GM18907 (cell line): ENCODE data around the gene RPS25.
"Not testable (repeated sequence)": the region's sequence is repeated elsewhere in the genome, so short reads cannot be mapped to it uniquely, and the experiment has no call there.

Experiments
- ATAC-seq: cut with Tn5 transposase; IDR thresholded peaks from one replicate; pipeline ENCODE4 v1.9.1; 2021; ENCODE audit warnings: mild to moderate bottlenecking, moderate library complexity; ENCODE audit not compliant: unreplicated experiment

RPS25 gene

GRCh38 chr11:119018074-119018938, at the start of gene RPS25, which contains the start of gene TRAPPC4:
RPS25 (minus strand) TSS chr11:119018343; CDS start chr11:119018284, 59 bp downstream.
TRAPPC4 (plus strand) TSS chr11:119018766; CDS start chr11:119018796, 30 bp downstream.
- peak; percentile 82 for ATAC-seq

- peak; percentile 91 for ATAC-seq
These were observed 49.5 kb upstream of the RPS25 start, which contains the start of gene VPS11 for GRCh38 chr11:119067371-119068222. VPS11 (plus strand) TSS chr11:119067818; CDS start chr11:119067824, 6 bp downstream.

GRCh38 chr11:119065369-119065768, 47.2 kb upstream of the RPS25 start:
- no peak for ATAC-seq

GRCh38 chr11:119062779-119063178, 44.6 kb upstream of the RPS25 start:
- no peak for ATAC-seq

GRCh38 chr11:119061256-119061655, 43.1 kb upstream of the RPS25 start:
- no peak for ATAC-seq

- ATAC-seq, result not testable (repeated sequence)
These were observed 41.0 kb upstream of the RPS25 start for GRCh38 chr11:119059128-119059527.

- ATAC-seq, result peak; percentile 87
These were observed 39.0 kb upstream of the RPS25 start, which contains the start of gene HYOU1 for GRCh38 chr11:119057000-119057769. HYOU1 (minus strand) TSS chr11:119057205; CDS start chr11:119056160, 1,045 bp downstream.

GRCh38 chr11:119056421-119056999, 38.4 kb upstream of the RPS25 start:
- ATAC-seq, result peak; percentile 22

GRCh38 chr11:119055901-119056300, 37.8 kb upstream of the RPS25 start:
- no peak for ATAC-seq

GRCh38 chr11:119054418-119054817, 36.3 kb upstream of the RPS25 start:
- no peak for ATAC-seq

GRCh38 chr11:119052163-119052814, 34.1 kb upstream of the RPS25 start:
- no peak for ATAC-seq

- peak; percentile 53 for ATAC-seq
These were observed 33.5 kb upstream of the RPS25 start for GRCh38 chr11:119051440-119052162.

GRCh38 chr11:119049081-119049480, 30.9 kb upstream of the RPS25 start:
- ATAC-seq, result no peak

- no peak for ATAC-seq
These were observed 30.5 kb upstream of the RPS25 start for GRCh38 chr11:119048644-119049043.

GRCh38 chr11:119047205-119047604, 29.1 kb upstream of the RPS25 start:
- ATAC-seq, result no peak

- no peak for ATAC-seq
These were observed 28.3 kb upstream of the RPS25 start for GRCh38 chr11:119046489-119046888.

- no peak for ATAC-seq
These were observed 26.6 kb upstream of the RPS25 start for GRCh38 chr11:119044708-119045107.

GRCh38 chr11:119042927-119043326, 24.8 kb upstream of the RPS25 start:
- no peak for ATAC-seq
